Measurements from ENCODE around the gene SCN4A. TPM values are rescaled to one million over a fixed set of nuclear protein-coding genes. Genes with fewer than 3 reads are reported as not detected.
"Not testable (repeated sequence)": the region's sequence is repeated elsewhere in the genome, so short reads cannot be mapped to it uniquely, and the experiment has no call there.

SCN4A gene
- total RNA-seq, 1 donor from 2014 or later = 3.5 TPM

DNA sequence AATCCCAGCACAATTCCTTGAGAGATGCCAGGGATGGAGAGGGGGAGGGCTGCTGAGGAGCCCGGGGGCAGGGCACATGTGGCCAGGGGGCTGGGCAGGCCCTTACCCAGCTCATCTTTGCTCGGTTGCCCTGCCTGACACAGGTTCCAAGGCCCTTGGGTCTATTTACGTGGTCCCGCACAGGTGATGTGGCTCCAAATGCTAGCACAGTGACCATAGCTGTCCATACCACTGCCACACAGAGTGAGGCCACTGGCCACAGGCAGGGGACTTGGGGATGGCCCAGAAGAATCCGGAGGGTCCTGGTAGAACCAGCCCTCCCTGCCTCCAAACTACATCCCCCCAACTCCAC is 15.4 kb upstream of the SCN4A start:
- DNase-seq (ENCODE audit: low spot score) = no peak
- ATAC-seq = no peak
- intact Hi-C loops (cut with DNase I) = no loop called here

DNA sequence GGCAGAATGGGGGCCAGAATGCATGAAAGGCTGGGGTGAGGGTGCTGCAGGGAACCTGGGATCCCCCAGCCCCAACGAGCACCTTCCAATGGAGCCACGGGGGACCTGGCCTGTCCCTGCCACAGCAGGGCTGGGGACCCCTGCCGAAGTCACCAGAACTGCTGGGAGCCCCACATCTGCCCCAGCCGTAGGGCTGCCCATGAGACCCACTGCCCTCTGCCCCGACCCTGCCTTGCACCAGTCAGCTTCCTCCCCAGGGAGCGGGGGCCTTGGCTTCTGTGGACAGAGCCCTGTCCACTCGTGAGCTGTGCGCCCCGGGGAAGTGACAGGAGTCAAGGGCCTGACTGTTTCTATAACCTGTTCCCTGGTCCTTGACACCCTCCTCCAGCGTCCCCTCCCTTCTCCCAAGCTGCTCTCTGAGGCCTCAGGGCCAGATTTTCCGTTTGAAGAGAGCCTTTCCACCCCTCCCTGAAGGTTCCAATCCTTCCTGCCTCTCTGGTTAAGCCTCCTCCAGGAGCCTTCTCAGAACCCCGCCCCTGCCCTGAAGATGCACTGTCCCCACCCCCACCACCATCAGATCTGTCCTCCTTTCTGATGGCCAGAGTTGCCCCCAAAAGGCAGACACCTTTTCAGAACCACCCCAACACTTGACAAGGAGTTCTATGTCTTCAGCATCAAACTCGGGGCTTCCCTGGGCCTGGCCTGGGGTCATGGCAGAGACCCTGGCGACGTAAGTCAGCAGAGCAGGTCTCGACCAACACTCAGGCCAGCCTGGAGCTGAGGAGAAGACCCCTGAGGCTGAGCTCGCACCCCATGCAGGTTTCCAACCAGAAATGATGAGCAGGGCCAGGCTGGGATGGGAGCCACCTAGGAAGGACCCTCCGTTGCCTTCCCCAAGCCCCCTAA is 14.8 kb upstream of the SCN4A start:
- ATAC-seq (no peak), DNase-seq (ENCODE audit: low spot score) (no peak)
- intact Hi-C loops (cut with DNase I) = no loop called here

DNA sequence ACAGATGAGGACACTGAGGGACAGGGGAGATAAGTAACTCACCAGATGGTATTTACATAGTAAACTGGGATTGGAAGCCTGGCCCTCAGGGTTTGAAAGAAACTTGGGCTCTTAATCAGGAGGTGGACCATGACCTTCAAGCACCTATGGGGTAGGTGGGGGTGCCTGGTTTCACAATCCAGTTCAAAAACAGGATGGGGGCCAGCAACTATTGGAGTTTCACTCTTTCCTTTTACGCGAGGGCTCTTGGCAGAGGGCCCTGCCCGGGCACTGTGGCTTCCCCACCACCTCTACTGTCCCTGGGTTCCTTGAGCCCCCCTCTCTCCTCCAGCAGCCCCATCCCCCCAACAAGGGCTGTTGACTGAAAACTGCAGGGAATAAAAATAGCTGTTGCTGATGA is 14.1 kb upstream of the SCN4A start:
- intact Hi-C loops (cut with DNase I) = no loop called here
- ATAC-seq = no peak

DNA sequence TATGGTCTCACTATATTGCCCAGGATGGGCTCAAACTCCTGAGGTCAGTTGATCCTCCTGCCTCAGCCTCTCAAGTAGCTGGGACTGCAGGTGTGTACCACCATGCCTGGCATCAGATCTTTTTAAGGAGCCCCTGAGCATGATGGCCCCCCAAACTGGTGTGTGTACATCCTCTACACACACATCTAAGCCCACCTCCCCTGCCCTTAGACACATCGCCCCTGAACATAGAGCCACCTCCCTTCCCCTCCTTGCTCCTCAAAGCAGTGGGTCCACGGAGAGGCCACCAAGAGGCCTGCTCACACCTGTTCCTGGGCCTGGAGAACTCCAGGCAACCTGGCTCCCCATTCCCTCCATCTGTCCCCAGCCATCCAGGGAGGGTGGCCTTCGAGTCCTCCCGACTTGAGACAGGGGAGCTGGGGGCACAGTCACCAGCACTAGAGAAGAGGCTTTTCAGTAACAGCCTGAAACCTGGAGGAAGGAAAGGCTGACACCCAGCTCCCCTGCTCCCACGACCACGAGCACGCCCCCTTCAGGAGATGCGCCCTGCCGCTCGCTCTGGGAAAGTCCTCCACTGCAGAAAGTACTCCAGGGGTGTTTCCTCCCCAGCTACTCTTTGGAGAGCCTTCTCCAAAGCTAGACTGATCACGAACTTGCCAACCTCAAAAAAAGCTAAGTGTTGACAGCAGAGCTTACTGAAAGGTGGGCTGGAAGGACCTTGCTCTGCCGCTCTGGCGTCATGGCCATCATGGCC is 12.8 kb upstream of the SCN4A start:
- DNase-seq (ENCODE audit: low spot score) = no peak
- intact Hi-C loops (cut with DNase I) = no loop called here
- ATAC-seq = no peak

More for the DNA sequence above, 14.1 kb upstream of the SCN4A start:
- no peak for DNase-seq (ENCODE audit: low spot score)

DNA sequence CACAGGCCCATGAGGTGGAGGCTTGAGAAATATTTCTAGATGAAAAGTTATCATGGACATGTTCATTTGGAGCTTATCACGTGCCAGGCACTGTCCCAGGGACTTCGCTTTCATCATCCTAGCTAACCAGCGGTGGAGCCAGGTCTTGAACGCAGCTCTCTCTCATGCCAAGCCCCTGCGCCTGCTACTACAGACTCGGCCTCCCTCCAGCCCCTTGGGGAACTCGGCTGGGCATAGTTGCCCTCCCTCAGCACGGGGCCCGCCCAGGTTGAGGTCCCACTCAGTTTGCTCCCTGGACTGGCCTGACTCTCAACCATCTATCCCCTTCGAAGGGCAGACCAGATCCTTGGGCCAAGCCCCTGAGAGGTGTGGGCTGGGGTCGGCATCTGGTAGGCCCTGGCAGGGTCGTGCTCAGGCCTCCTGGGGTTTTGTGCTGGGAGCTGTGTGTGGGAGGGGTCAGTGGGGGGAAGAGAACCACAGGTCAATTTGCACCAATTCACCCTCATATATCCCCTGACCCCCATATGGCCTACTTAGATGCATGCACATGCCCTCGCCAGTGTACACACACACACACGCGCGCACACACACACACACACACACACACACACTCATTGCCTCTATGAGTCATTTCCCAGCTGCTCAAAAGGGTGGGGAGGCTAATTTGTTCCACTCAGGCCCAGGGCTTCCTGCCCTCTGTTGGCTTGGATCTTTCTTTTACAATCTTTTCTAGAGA is 12.1 kb upstream of the SCN4A start:
- DNase-seq (ENCODE audit: low spot score) = no peak
- intact Hi-C loops (cut with DNase I) = no loop called here
- ATAC-seq = peak; percentile 90

DNA sequence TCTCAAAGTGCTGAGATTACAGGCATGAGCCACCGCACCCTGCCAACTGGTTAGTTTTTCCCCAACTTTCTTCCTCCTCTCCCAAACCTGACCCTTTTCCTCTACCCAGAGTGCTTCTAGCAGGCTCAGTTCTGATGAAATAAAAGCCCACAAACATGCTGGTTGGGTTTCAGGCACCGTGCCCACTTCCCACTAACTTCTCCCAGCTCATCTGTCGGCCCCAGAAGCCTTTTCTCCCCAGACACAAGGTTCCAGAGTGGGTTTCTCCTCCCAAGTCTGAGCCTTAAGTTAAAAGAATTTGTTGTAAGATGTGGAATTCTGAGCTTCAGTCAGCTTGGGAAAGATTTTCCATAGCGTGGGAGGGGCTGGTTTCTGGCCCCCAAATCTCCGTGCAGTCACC is 11.5 kb upstream of the SCN4A start:
- ATAC-seq = no peak
- intact Hi-C loops (cut with DNase I) = no loop called here
- DNase-seq (ENCODE audit: low spot score) = no peak

DNA sequence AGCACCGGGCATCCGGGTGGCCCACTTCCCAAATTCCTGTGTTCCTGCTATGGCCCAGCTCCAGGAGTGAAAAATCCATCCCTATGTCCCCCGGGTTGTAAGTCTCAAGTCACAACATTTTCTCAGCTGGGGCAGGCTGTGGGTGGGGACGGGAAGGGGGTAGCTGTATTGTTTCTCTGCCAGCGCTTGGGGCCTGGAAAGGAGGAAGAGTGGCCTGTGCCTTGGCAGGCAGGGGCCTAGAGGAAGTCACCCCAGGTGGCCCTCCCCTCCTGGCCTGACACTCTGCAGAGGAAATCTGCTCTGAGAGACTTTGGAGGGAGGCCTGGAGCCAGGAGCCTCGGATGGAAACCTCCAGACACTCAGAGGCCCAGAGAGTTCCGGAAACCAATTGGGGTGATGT is 10.6 kb upstream of the SCN4A start:
- intact Hi-C loops (cut with DNase I) = no loop called here
- DNase-seq (ENCODE audit: low spot score) = no peak
- no peak for ATAC-seq

DNA sequence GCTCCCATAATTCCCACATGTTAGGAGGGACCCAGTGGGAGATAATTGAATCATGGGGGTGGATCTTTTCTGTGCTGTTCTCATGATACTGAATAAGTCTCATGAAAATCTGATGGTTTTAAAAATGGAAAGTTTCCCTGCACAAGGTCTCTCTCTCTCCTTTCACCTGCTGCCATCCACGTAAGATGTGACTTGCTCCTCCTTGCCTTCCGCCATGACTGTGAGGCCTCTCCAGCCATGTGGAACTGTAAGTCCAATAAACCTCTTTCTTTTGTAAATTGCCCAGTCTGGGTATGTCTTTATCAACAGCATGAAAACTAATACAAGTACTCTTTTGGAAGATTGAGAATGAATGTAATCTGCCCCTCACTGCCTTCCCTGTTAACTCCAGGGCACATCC is 9.9 kb upstream of the SCN4A start:
- intact Hi-C loops (cut with DNase I); DNase-seq (ENCODE audit: low spot score); ATAC-seq: not testable (repeated sequence)

DNA sequence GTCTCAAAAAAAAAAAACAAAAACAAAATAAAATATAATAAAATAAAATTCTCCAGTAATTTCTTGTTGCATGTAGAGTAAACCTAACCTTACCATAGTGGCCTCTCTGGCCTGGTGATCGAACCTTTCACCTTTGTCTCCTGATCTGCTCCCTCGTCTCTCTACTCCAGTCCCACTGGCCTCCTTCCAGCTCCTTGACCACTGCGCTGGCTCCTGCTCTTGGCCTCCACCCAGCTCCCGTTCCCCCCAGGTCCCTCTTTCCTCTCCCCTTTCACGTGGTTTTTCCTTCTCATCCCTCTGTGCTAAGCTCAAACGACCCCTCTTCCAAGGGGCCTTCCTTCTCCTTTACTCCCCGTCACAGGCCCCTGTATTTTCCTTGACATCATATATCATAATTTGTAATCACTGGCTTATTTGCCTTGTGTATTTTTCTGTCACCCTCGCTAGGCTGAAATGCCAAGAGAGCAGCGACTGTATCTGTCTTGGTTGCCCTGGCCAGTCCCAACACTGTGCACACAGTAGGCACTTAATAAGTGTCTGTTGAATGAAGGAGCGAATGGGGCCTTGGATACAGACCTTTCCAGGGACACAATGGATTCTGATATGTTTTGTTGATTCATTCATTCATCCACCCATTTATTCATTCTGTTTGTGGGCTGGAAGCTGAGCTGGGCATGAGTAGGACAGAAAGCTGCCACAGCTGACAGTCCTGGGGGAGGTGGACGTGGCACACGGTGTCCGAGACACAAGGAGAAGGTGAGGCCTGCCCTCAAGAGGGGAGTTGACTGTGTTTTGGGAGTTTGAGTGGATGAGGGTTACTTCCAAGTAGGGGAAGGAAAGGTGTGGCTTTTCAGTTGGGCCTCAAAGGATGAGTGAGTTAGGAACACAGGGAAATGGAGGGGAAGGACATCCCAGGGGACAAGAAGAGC is 5.8 kb upstream of the SCN4A start:
- DNase-seq (ENCODE audit: low spot score) (no peak), ATAC-seq (no peak)
- intact Hi-C loops (cut with DNase I) = no loop called here

DNA sequence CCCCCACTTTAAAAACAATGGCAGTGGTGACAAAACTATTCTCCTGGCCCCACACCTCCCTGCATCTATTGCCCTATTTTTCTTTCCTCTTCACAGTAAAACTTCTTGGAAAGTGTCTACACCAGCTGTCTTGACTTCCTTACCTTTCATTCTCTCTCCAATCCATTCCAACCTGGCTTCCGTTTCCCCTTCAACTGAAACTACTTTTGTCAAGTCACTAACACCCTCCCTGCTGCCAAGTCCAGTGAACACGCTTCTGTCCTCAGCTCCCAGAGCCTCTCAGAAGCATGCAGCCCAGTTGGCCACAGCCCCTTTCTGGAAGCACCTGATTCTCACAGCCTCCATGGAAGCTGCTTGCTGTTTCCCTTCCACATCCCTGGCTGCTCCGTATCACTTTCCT is 4.0 kb upstream of the SCN4A start:
- DNase-seq (ENCODE audit: low spot score) = no peak
- intact Hi-C loops (cut with DNase I) = no loop called here
- no peak for ATAC-seq

DNA sequence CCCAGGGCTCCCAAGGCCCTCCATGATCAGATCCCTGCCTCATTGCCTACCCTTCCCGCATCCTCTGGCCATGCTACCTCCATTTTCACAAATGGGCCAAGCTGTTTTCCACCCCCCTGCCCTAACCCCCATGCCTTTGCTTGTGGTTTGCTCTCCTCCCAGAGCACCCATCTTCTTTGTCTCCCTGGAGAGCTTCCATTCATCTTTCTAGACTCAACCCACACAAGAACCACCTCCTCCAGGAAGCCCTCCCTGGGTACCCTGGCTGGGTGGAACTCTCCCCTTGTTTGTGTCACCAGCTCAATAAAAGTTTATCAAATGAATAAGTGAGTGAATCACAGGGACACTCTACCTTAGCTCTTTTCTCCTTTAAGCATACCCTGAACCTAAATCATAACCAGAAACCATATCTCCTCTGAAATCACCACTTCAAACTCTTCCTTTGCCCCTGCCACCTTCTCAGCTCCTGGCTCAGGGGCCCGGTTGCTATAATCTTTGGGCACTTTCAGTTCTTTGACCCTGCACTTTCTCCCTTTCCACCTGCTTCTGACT is 2.9 kb upstream of the SCN4A start:
- ATAC-seq = no peak
- DNase-seq (ENCODE audit: low spot score) = no peak
- intact Hi-C loops (cut with DNase I) = no loop called here

DNA sequence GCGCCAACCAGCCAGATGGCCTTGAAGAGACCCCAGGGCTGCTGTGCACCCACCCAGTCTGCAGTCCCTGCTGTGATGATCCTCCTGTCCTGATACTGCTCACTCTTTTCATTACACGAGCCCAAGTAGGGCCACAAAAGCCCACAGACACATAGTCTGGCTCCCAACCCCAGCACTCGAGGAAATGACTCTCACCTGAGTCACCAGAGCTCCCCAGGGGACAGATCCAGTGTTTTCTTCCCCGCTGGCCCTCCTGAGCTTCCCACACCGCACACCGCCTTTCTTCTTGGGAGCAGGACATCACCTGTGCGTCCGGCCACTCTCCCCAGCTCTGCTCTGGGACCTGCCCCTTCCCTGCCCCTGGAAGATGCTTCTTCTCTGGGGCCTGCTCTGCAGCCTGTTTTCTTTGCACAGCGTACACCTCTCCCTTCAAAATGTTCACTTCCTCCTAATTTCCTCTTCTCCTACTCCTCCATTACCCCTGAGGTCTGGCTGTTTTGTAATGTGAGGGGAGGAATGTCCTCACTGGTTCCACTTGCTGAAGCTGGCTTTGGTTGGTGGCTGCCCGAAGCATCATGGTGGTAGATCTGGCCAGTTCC is 2.0 kb upstream of the SCN4A start:
- intact Hi-C loops (cut with DNase I) = no loop called here
- ATAC-seq (no peak), DNase-seq (ENCODE audit: low spot score) (no peak)

DNA sequence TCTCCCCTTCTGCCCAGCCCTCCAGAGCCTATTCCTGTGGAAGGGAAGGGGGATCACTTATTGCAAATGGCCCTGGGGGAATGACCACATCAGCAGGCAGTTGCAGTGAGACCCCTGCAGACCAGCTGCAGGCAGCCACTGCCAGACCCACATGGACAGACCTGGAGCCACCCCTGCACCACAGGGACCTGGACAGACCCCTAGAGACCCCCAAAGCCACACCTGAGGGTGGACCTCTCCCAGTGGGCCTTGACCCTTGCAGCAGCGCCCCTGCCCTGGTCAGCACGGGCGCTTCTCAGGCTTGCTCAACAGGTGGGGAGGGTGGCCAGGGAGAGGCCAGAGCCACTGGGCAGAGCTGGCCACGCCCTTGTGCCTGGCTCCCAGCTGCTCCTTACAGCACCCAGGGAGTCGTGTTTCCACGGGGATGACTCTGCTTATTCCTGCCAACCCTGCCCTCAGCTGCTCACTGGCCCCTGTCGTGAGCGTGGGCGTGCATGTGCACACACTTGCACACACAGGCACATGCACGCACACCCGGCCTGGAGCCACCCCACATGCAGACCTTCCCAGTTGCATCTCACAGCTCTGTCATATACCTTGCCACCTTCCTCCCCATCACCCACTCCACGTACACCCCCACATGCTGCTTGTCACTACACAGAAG is 1.3 kb upstream of the SCN4A start:
- DNase-seq (ENCODE audit: low spot score) (no peak), ATAC-seq (no peak)
- intact Hi-C loops (cut with DNase I) = no loop called here

DNA sequence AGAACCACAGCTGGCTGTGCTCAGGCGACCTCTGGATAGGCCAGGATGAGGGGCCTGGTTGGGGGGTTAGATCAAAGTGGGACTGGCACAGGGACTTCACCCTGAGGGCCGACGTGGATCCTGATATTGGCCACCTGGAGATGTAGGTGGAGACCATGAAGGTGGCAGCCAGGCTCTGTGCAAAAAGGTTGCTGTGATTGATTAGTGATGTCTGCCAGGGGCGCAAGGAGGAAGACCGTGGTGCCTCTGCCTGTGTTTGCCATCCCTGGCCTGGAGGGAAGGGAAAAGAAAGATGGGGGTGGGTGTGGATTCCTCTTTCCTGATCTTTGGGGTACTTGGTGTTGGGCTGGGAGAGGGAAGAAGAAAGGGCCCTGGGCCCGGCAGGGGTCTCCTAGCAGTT is 529 bp upstream of the SCN4A start:
- intact Hi-C loops (cut with DNase I) = no loop called here
- no peak for ATAC-seq

DNA sequence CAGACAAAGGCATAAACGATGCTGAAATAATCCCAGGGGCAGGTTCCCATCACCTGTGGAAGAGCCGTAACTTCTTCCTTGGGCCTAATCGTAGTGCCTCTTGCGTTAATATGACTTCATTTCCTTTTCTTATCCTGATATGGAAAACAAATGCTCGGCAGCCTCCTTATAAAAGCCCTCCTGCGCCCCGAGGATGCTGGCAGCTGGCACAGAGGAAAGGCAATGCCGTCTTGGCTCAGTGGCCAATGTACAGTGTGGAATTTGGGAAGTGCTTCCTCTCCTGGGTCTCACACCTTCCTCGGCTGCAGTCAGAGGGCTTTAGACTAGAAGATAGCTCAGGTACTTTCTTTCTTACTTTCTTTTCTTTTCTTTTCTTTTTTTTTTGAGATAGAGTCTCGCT is 3.4 kb downstream of the SCN4A start:
- ATAC-seq = no peak
- no peak for DNase-seq (ENCODE audit: low spot score)
- intact Hi-C loops (cut with DNase I) = no loop called here

More for the DNA sequence above, 529 bp upstream of the SCN4A start:
- no peak for DNase-seq (ENCODE audit: low spot score)

DNA sequence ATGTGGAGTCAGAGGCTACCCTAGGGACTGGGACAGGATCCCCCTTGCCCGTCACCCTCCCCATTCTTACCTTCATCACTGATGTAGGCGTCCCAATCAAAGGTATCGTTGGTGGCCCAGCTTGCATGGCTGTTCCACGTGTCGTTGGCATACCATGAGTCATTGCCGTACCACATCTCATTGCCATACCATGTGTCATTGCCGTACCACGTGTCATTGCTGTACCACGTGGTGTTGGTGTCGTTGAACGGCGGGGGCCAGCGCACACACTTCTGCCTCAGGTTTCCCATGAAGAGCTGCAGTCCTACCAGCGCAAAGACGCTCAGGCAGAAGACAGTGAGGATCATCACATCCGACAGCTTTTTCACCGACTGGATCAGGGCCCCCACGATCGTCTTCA is 4.8 kb downstream of the SCN4A start:
- intact Hi-C loops (cut with DNase I) = no loop called here

DNA sequence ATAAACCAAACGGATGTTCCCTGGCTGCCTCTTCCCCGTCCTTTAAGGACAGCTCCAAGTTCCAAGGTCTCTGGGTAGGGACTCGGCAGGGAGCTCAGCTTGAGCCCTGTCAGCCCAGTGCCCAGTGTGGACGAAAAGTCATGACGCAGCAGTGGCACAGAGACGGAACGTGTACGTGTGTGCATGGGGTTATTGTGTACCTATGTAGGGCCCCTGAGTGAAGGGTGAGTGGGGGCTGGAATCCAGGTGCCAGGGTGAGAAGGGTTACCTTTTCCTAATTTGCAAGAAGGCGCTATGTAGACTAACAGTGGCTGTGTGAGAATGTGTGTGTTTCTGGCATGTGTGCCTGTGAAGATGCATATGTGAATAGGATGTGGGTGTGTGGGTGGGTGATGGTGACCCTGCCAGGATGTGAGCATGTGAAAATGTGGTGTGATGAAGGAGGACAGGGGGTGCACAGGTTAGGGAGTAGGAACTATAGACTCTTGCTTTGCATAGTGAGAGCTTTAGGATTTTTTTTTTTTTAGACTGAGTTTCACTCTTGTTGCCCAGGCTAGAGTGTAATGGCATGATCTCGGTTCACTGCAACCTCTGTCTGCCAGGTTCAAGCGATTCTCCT is 6.0 kb downstream of the SCN4A start:
- intact Hi-C loops (cut with DNase I) = no loop called here
- ATAC-seq (no peak), DNase-seq (ENCODE audit: low spot score) (no peak)

More for the DNA sequence above, 4.8 kb downstream of the SCN4A start:
- DNase-seq (ENCODE audit: low spot score) (no peak), ATAC-seq (no peak)

Measured in sciatic nerve (tissue), 2 donors.